ENCODE results near the gene TRIM33. TPM values are rescaled to one million over a fixed set of nuclear protein-coding genes. Genes with fewer than 3 reads are reported as not detected.
"Not testable (repeated sequence)": the region's sequence is repeated elsewhere in the genome, so short reads cannot be mapped to it uniquely, and the experiment has no call there.

The TRIM33 gene
- total RNA-seq, 1 donor from 2014 or later: 21.4 TPM

GRCh38 chr1:114499478-114499877 is 11.5 kb downstream of the TRIM33 start:
- Histone ChIP-seq H3K36me3 (ENCODE audit: control insufficient read depth in 3 of 3, insufficient read depth in 3 of 3, low read length in 3 of 3) (no peaks in the 10 kb centered on the region), H3K9ac (ENCODE audit: low read depth in 1 of 3, low read length in 3 of 3) (no peak overlapping the region), H3K27ac (ENCODE audit: low read depth, low read length) (no peak overlapping the region), H3K4me1 (ENCODE audit: control insufficient read depth in 3 of 3, insufficient read depth in 3 of 3, low read length in 3 of 3) (peaks cover 0 to 9% (median 9%) of the 10 kb centered on the region in 3 donors), H3K4me3 (ENCODE audit: low read length in 3 of 3) (no peak overlapping the region), H3K9me3 (ENCODE audit: control insufficient read depth in 3 of 3, low read length in 3 of 3) (no peaks in the 10 kb centered on the region), H3K27me3 (ENCODE audit: control insufficient read depth in 3 of 3, insufficient read depth in 3 of 3, low read length in 3 of 3) (no peaks in the 10 kb centered on the region)

- Histone ChIP-seq H3K4me3 (ENCODE audit: low read length in 3 of 3) (no peak overlapping the region), H3K4me1 (ENCODE audit: control insufficient read depth in 3 of 3, insufficient read depth in 3 of 3, low read length in 3 of 3) (peaks cover 0 to 9% (median under 1%) of the 10 kb centered on the region in 3 donors), H3K27ac (ENCODE audit: low read depth, low read length) (no peak overlapping the region)
These were observed 14.9 kb downstream of the TRIM33 start for GRCh38 chr1:114496089-114496488.

GRCh38 chr1:114495486-114495885 is 15.5 kb downstream of the TRIM33 start:
- H3K27ac ChIP-seq (ENCODE audit: low read depth, low read length): no peak overlapping the region
- H3K9me3 ChIP-seq (ENCODE audit: control insufficient read depth in 3 of 3, low read length in 3 of 3): no peaks in the 10 kb centered on the region
- peaks cover 0 to 9% (median 0%) of the 10 kb centered on the region in 3 donors for H3K4me1 ChIP-seq (ENCODE audit: control insufficient read depth in 3 of 3, insufficient read depth in 3 of 3, low read length in 3 of 3)
- H3K9ac ChIP-seq (ENCODE audit: low read depth in 1 of 3, low read length in 3 of 3): no peak overlapping the region
- H3K36me3 ChIP-seq (ENCODE audit: control insufficient read depth in 3 of 3, insufficient read depth in 3 of 3, low read length in 3 of 3): no peaks in the 10 kb centered on the region
- no peaks in the 10 kb centered on the region for H3K27me3 ChIP-seq (ENCODE audit: control insufficient read depth in 3 of 3, insufficient read depth in 3 of 3, low read length in 3 of 3)
- no peak overlapping the region for H3K4me3 ChIP-seq (ENCODE audit: low read length in 3 of 3)

More at GRCh38 chr1:114496089-114496488, 14.9 kb downstream of the TRIM33 start:
- Histone ChIP-seq H3K36me3 (ENCODE audit: control insufficient read depth in 3 of 3, insufficient read depth in 3 of 3, low read length in 3 of 3) (no peaks in the 10 kb centered on the region), H3K27me3 (ENCODE audit: control insufficient read depth in 3 of 3, insufficient read depth in 3 of 3, low read length in 3 of 3) (no peaks in the 10 kb centered on the region), H3K9ac (ENCODE audit: low read depth in 1 of 3, low read length in 3 of 3) (no peak overlapping the region), H3K9me3 (ENCODE audit: control insufficient read depth in 3 of 3, low read length in 3 of 3) (no peaks in the 10 kb centered on the region)

- Histone ChIP-seq H3K27ac (ENCODE audit: low read depth, low read length) (no peak overlapping the region), H3K27me3 (ENCODE audit: control insufficient read depth in 3 of 3, insufficient read depth in 3 of 3, low read length in 3 of 3) (no peaks in the 10 kb centered on the region), H3K4me3 (ENCODE audit: low read length in 3 of 3) (no peak overlapping the region), H3K4me1 (ENCODE audit: control insufficient read depth in 3 of 3, insufficient read depth in 3 of 3, low read length in 3 of 3) (peaks cover 0 to 9% (median 2%) of the 10 kb centered on the region in 3 donors), H3K36me3 (ENCODE audit: control insufficient read depth in 3 of 3, insufficient read depth in 3 of 3, low read length in 3 of 3) (no peaks in the 10 kb centered on the region), H3K9ac (ENCODE audit: low read depth in 1 of 3, low read length in 3 of 3) (no peak overlapping the region), H3K9me3 (ENCODE audit: control insufficient read depth in 3 of 3, low read length in 3 of 3) (no peaks in the 10 kb centered on the region)
These were observed 18.0 kb downstream of the TRIM33 start for GRCh38 chr1:114492978-114493377.

- Histone ChIP-seq H3K9ac (ENCODE audit: low read depth in 1 of 3, low read length in 3 of 3) (no peak overlapping the region), H3K27me3 (ENCODE audit: control insufficient read depth in 3 of 3, insufficient read depth in 3 of 3, low read length in 3 of 3) (no peaks in the 10 kb centered on the region), H3K4me1 (ENCODE audit: control insufficient read depth in 3 of 3, insufficient read depth in 3 of 3, low read length in 3 of 3) (peaks cover 0 to 4% (median 2%) of the 10 kb centered on the region in 3 donors), H3K9me3 (ENCODE audit: control insufficient read depth in 3 of 3, low read length in 3 of 3) (no peaks in the 10 kb centered on the region), H3K36me3 (ENCODE audit: control insufficient read depth in 3 of 3, insufficient read depth in 3 of 3, low read length in 3 of 3) (no peaks in the 10 kb centered on the region), H3K27ac (ENCODE audit: low read depth, low read length) (no peak overlapping the region), H3K4me3 (ENCODE audit: low read length in 3 of 3) (no peak overlapping the region)
These were observed 20.7 kb downstream of the TRIM33 start for GRCh38 chr1:114490274-114490693.

GRCh38 chr1:114488739-114489138 is 22.3 kb downstream of the TRIM33 start:
- Histone ChIP-seq H3K9me3 (ENCODE audit: control insufficient read depth in 3 of 3, low read length in 3 of 3) (no peaks in the 10 kb centered on the region), H3K27ac (ENCODE audit: low read depth, low read length) (no peak overlapping the region), H3K4me3 (ENCODE audit: low read length in 3 of 3) (no peak overlapping the region), H3K4me1 (ENCODE audit: control insufficient read depth in 3 of 3, insufficient read depth in 3 of 3, low read length in 3 of 3) (peaks cover 0 to 2% (median 0%) of the 10 kb centered on the region in 3 donors), H3K9ac (ENCODE audit: low read depth in 1 of 3, low read length in 3 of 3) (no peak overlapping the region), H3K36me3 (ENCODE audit: control insufficient read depth in 3 of 3, insufficient read depth in 3 of 3, low read length in 3 of 3) (no peaks in the 10 kb centered on the region), H3K27me3 (ENCODE audit: control insufficient read depth in 3 of 3, insufficient read depth in 3 of 3, low read length in 3 of 3) (no peaks in the 10 kb centered on the region)

GRCh38 chr1:114485286-114485685 is 25.7 kb downstream of the TRIM33 start:
- H3K4me1 ChIP-seq (ENCODE audit: control insufficient read depth in 3 of 3, insufficient read depth in 3 of 3, low read length in 3 of 3): peaks cover 0 to 3% (median 2%) of the 10 kb centered on the region in 3 donors
- H3K4me3 ChIP-seq (ENCODE audit: low read length in 3 of 3): no peak overlapping the region
- no peaks in the 10 kb centered on the region for H3K27me3 ChIP-seq (ENCODE audit: control insufficient read depth in 3 of 3, insufficient read depth in 3 of 3, low read length in 3 of 3)
- H3K36me3 ChIP-seq (ENCODE audit: control insufficient read depth in 3 of 3, insufficient read depth in 3 of 3, low read length in 3 of 3): no peaks in the 10 kb centered on the region
- H3K27ac ChIP-seq (ENCODE audit: low read depth, low read length): no peak overlapping the region
- no peak overlapping the region for H3K9ac ChIP-seq (ENCODE audit: low read depth in 1 of 3, low read length in 3 of 3)
- H3K9me3 ChIP-seq (ENCODE audit: control insufficient read depth in 3 of 3, low read length in 3 of 3): no peaks in the 10 kb centered on the region

GRCh38 chr1:114482585-114482984 is 28.4 kb downstream of the TRIM33 start:
- H3K4me1 ChIP-seq (ENCODE audit: control insufficient read depth in 3 of 3, insufficient read depth in 3 of 3, low read length in 3 of 3): peaks cover 0 to 5% (median 0%) of the 10 kb centered on the region in 3 donors
- H3K9me3 ChIP-seq (ENCODE audit: control insufficient read depth in 3 of 3, low read length in 3 of 3): no peaks in the 10 kb centered on the region
- no peak overlapping the region for H3K9ac ChIP-seq (ENCODE audit: low read depth in 1 of 3, low read length in 3 of 3)
- H3K27me3 ChIP-seq (ENCODE audit: control insufficient read depth in 3 of 3, insufficient read depth in 3 of 3, low read length in 3 of 3): no peaks in the 10 kb centered on the region
- H3K27ac ChIP-seq (ENCODE audit: low read depth, low read length): no peak overlapping the region
- H3K36me3 ChIP-seq (ENCODE audit: control insufficient read depth in 3 of 3, insufficient read depth in 3 of 3, low read length in 3 of 3): no peaks in the 10 kb centered on the region
- no peak overlapping the region for H3K4me3 ChIP-seq (ENCODE audit: low read length in 3 of 3)

- H3K9ac ChIP-seq (ENCODE audit: low read depth in 1 of 3, low read length in 3 of 3); H3K4me1 ChIP-seq (ENCODE audit: control insufficient read depth in 3 of 3, insufficient read depth in 3 of 3, low read length in 3 of 3); H3K27ac ChIP-seq (ENCODE audit: low read depth, low read length); H3K27me3 ChIP-seq (ENCODE audit: control insufficient read depth in 3 of 3, insufficient read depth in 3 of 3, low read length in 3 of 3); H3K9me3 ChIP-seq (ENCODE audit: control insufficient read depth in 3 of 3, low read length in 3 of 3); H3K36me3 ChIP-seq (ENCODE audit: control insufficient read depth in 3 of 3, insufficient read depth in 3 of 3, low read length in 3 of 3); H3K4me3 ChIP-seq (ENCODE audit: low read length in 3 of 3): not testable (repeated sequence)
These were observed 31.4 kb downstream of the TRIM33 start for GRCh38 chr1:114479636-114480035.

GRCh38 chr1:114479134-114479533 is 31.9 kb downstream of the TRIM33 start:
- Histone ChIP-seq H3K27ac (ENCODE audit: low read depth, low read length) (no peak overlapping the region), H3K9me3 (ENCODE audit: control insufficient read depth in 3 of 3, low read length in 3 of 3) (no peaks in the 10 kb centered on the region), H3K36me3 (ENCODE audit: control insufficient read depth in 3 of 3, insufficient read depth in 3 of 3, low read length in 3 of 3) (no peaks in the 10 kb centered on the region), H3K9ac (ENCODE audit: low read depth in 1 of 3, low read length in 3 of 3) (no peak overlapping the region), H3K27me3 (ENCODE audit: control insufficient read depth in 3 of 3, insufficient read depth in 3 of 3, low read length in 3 of 3) (no peaks in the 10 kb centered on the region), H3K4me1 (ENCODE audit: control insufficient read depth in 3 of 3, insufficient read depth in 3 of 3, low read length in 3 of 3) (peaks cover 0 to 5% (median 0%) of the 10 kb centered on the region in 3 donors), H3K4me3 (ENCODE audit: low read length in 3 of 3) (no peak overlapping the region)
